Nasal cavity respiratory epithelium epithelial cell of viscerocranial mucosa (primary cell): ENCODE data around the gene SERPINB11. TPM values are rescaled to one million over a fixed set of nuclear protein-coding genes. Genes with fewer than 3 reads are reported as not detected.

Experiments used
- total RNA-seq: library from RNA; depleted of rRNA; stranded (reverse); fragments of >200 nt; gene quantifications from 2 replicates; pipeline ENCODE4 v1.2.3, GENCODE V29; 2014

SERPINB11 gene
- under 0.01 and 0.93 TPM in 2 replicates for total RNA-seq

GRCh38 chr18:63702660-63703059 lies at the start of gene SERPINB11:
Gene SERPINB11 (plus strand): TSS chr18:63702960. CDS start chr18:63710194, 7,234 bp downstream.

GRCh38 chr18:63661750-63662149 lies 41.0 kb upstream of the SERPINB11 start, which contains the start of gene SERPINB3:
Gene SERPINB3 (minus strand): TSS chr18:63661893. CDS start chr18:63661216, 677 bp downstream.

Other genes with a start within 250 kb of the SERPINB11 start
- 300 and 470 TPM in 2 replicates for gene SERPINB5, start 226.0 kb upstream of the SERPINB11 start, total RNA-seq
- 0.28 and 0.34 TPM in 2 replicates for gene SERPINB12, start 160.6 kb upstream of the SERPINB11 start, total RNA-seq
- gene SERPINB13, start 115.6 kb upstream of the SERPINB11 start, total RNA-seq, result 16.7 and 114 TPM in 2 replicates
- gene SERPINB4, start 58.7 kb upstream of the SERPINB11 start, total RNA-seq, result 1.7 and 63.5 TPM in 2 replicates
- 32.5 and 258 TPM in 2 replicates for gene SERPINB3, start 41.1 kb upstream of the SERPINB11 start, total RNA-seq
- 32.6 and 116 TPM in 2 replicates for gene SERPINB7, start 72.5 kb downstream of the SERPINB11 start, total RNA-seq
- gene SERPINB2, start 184.7 kb downstream of the SERPINB11 start, total RNA-seq, result 44.4 and 182 TPM in 2 replicates
- gene SERPINB10, start 205.0 kb downstream of the SERPINB11 start, total RNA-seq, result under 0.01 and 0.43 TPM in 2 replicates
- gene HMSD, start 246.3 kb downstream of the SERPINB11 start, total RNA-seq, result under 0.01 TPM in 1 of 2 replicates, not detected in the other